HG02588 (cell line): ENCODE results near the gene CEP170B.
"Not testable (repeated sequence)": the region's sequence is repeated elsewhere in the genome, so short reads cannot be mapped to it uniquely, and the experiment has no call there.

ENCODE experiments used
- ATAC-seq: cut with Tn5 transposase; IDR thresholded peaks from one replicate; pipeline ENCODE4 v1.9.1; 2021; ENCODE audit warnings: mild to moderate bottlenecking, moderate library complexity; ENCODE audit not compliant: unreplicated experiment

Gene CEP170B

DNA sequence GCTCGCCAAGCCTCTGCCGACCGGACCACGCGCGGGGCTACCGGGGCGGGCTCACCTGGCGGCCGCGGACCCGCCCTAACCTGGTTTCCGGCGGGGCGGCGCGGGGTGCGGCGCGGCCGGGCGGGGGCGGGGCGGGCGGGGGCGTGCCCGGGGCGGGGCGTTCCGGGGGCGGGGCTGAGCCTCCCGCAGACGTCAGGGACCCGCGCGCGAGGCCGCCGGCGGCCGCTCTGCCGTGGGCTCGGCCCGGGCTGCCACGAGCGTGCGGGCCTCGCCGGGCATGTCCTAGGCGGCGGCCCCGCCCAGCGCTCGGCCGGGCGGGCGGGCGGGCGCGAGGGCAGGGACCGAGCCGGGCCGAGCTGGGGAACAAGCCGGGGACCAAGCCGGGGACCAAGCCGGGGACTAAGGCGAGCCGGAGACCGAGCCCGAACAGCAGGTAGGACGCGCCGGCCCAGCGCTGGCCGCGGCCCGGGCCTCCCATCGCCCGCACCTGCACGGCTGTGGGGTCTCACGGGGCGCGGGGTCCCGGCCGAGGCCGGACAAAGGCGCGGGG is at the start of gene CEP170B:
Gene CEP170B (plus strand): TSS at position 188 of the 550 bp plus-strand sequence. CDS start 3,183 bp downstream, outside the sequence.
- no peak for ATAC-seq

- ATAC-seq: no peak
These were observed 48.5 kb upstream of the CEP170B start for GRCh38 chr14:104816616-104816884.

- ATAC-seq: no peak
These were observed 46.9 kb upstream of the CEP170B start for GRCh38 chr14:104817930-104818713.

DNA sequence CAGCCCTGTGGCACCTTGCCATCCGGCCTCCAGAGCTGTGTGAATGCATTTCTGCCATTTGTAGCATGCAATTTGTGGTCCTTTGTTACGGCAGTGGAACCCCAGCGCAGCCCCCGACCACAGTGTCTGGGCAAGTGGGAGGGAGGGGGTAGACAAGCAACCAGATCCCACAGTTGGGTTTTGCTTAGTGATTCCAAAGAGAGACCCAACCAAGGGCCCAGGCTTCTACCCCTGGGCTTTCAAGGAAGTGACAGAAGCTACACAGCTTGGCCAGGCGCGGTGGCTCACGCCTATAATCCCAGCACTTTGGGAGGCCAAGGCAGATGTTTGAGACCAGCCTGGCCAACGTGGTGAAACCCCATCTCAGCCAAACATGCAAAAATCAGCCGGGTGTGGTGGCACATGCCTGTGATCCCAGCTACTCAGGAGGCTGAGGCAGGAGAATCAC is 46.3 kb upstream of the CEP170B start:
- ATAC-seq: no peak

- no peak for ATAC-seq
These were observed 45.7 kb upstream of the CEP170B start for GRCh38 chr14:104819361-104819781.

GRCh38 chr14:104820669-104821228 is 44.3 kb upstream of the CEP170B start:
- no peak for ATAC-seq

DNA sequence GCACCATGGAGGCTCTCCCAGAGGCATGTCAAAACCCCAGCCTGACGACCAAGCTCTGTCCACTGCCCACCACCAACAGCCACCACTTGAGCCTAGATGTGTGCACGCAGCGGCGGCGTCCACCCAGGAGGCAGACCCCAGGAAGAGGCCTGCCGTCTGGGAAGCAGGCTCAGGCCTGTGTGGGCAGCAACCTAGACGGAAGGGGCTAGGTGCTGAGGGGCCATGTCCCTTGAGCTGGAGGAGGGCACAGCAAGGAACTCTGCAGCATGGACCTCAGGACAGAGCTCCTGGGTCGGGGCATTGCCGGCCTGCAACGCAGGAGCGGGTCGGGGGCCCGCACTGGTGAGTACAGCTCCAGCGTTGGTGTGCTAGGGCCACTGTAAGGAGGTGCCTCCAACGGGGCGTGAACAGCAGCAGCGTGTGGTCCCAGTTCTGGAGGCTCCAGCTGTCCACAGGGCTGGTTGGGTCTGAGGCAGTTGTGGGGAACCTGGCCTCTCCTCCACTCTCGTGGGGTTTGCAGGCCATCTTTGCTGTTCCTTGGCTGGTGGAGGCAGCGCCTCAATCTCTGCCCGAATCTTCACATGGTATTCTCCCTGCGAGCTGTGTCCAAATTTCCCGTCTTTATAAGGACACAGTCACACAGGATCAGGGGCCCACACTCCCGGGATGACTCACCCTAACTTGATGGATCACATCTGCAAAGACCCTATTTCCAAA is 43.7 kb upstream of the CEP170B start:
- no peak for ATAC-seq

GRCh38 chr14:104821971-104822608 is 43.0 kb upstream of the CEP170B start:
- no peak for ATAC-seq

DNA sequence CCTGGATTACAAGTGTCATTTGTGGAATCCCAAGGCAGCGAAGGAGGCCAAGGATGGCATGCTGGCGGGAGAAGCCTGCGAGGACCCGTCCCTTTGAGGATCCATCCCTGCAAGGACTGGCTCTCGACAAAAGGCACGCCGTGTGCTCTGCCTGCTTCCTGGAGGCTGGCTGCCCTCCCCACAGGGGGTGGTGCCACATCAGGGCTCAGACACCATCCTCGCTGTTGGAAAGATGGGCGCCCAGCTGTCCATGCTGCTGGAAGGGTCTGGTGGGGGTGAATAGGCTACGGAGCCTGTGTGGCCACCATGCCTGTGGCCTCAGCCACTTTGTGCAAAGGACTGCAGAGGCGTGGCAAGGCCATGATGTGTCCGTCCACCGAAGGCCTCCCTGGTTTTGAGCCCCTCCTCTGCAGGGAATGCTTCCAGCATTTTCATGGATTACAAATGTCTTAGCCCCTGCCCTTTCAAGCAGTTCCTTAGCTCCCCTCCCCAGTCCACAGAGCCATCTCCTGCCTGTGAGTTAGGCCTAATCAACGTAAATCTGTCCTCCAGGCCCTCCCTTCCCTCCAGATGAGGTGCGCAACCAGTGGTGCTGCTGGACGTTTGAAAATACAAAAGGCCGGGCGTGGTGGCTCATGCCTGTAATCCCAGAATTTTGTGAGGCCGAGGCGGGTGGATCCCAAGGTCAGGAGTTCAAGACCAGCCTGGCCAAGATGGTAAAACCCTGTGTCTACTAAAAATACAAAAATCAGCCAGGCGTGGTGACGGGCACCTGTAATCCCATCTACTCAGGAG is 42.0 kb upstream of the CEP170B start:
- no peak for ATAC-seq

- no peak for ATAC-seq
These were observed 40.6 kb upstream of the CEP170B start for GRCh38 chr14:104824353-104824997.

GRCh38 chr14:104826189-104826860 is 38.7 kb upstream of the CEP170B start:
- ATAC-seq: peak; percentile 76

GRCh38 chr14:104826861-104827176 is 38.2 kb upstream of the CEP170B start:
- ATAC-seq: no peak

DNA sequence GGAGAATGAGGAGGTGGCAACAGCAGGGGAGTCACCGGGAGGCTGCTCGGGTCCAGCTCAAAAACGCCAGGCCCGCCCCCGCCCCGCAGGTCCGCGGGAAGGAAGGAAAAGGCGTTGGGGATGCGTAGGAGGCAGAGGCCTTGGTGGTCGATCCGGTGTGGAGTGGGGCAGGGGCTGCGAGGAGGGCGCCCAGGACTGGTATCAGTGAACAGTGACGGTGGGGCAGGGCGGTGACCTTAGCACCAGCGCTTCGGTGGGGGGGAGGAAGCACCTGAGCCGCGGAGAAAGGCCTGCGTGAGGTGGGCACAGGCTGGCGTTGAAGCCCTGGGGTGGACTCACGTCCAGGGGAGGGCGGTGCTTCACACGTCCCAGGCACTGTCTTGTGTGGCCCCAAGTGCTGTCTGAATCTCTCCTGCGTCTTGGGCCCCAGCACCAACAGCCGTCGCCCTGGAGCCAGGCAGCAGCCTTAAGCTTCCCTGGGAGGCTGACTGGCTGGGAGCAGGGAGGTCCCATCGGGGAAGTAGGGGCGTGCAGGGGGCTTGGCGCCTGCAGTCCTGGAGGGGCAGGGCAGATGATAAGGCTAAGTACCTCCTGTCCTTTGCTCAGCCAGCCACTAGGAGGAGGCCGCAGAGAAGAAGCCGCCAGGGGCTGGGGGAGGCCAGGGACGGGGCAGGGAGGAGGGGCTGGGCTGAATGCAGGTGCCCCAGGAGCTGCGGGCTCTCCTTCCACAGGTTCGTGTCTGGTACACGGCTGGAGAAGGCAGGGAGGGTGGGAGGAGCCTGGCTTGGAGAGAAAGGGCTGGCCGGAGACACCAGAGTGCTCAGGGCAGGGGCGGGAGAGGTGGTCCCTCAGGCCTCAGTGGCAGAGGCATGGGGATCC is 37.7 kb upstream of the CEP170B start:
- ATAC-seq: no peak

DNA sequence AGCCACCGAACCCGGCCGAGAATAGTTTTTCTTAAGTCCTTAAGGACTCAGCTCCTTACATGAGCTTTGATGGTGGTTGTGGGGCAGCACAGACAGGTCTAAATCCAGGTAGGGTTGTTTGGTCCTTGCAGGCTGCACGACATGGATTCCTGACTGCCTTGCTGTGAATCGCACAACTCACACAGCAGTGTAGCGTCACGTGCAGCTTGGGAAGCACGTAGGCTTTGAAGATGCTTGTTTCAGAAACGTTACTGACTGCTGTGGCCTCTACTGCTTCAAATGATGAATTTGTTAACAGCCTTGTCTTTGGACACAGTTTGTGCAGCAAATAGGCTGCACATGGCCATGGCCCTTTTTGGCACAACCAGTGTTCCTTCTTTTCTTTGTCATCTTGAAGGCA is 34.3 kb upstream of the CEP170B start:
- ATAC-seq: no peak

DNA sequence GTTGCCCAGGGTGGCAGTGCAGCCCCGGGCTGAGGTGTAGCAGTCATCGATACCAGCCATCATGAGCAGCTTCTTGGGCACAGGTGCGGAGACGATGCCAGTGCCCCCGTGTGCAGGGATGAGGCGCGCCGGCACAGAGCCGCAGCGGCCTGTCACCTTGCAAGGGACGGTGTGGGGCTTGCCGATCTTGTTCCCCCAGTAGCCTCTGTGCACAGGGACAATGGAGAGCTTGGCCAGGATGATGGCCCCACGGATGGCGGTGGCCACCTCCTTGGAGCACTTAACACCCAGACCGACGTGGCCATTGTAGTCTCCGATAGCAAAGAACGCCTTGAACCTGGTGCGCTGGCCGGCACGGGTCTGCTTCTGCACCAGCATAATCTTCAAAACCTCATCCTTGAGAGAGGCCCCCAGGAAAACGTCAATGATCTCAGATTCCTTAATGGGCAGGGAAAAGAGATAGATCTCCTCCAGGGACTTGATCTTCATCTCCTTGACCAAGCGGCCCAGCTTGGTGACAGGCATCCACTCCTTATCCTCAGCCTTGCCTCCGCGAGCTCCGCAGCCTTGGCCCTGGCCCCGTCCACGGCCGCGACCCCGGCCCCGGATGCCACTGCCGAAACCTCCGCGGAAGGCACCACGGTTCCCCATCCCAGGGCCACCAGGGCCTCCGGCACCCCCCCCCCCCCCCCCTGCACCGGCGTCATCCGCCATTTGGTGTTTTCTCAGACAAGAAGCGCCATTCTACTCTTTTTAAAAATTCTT is 28.7 kb upstream of the CEP170B start:
- ATAC-seq: not testable (repeated sequence)

DNA sequence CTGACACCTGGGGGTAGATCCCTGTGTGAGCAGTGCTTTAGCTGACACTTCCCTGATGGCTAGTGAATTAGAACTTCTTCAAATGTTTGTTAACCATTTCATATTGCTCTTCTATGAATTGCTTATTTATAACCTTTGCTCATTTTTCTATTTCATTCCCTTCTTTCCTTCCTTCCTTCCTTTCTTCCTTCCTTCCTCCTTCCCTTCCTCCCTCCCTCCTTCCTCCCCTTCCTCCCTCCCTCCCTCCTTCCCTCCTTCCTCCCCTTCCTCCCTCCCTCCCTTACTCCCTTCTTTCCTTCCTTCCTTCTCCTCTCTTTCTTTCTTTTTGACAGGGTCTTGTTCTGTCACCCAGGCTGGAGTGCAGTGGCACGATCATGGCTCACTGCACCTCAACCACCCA is 23.3 kb upstream of the CEP170B start:
- no peak for ATAC-seq

DNA sequence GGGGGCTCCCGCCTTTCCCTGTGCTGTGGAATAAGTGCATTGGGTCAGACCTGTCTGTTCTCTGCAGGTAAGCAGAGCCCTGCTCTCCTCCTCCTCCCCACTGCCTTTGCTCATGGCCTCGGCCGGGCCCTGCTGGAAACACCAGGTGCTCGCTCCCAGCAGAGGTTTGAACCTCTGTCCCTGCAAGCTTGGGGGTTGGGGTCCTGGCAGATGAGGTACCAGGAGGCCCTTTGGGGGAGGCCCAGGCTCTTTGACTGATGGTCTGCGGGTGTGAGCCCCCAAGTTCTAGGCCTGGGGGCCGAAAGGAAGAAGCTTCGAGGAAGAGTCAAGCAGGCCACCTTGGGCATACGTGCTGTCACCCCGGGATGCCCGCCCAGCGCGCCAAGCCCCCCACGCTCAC is 22.1 kb upstream of the CEP170B start:
- no peak for ATAC-seq
